ENCODE data around the gene TMOD3.

The TMOD3 gene

DNA sequence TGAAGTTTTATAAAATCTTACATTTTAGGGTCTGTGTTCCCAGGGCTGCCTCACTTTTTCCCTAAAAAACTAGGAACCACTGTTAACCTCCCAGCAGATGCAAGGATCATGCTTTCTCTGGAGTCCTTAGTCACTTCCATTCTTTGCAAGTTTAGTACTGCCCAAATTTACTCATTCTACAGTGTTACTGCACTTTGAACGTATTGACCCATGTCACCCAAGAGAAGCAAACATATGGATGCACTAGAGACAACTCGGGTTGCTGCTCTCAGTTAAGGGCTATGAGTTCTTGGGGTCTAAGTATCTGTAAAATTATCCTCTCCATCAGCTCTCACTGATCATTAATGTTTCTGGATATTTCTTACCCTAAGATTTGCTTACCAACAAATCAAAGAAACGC, 83.1 kb downstream of the TMOD3 start:
- DNase-seq = no peak

DNA sequence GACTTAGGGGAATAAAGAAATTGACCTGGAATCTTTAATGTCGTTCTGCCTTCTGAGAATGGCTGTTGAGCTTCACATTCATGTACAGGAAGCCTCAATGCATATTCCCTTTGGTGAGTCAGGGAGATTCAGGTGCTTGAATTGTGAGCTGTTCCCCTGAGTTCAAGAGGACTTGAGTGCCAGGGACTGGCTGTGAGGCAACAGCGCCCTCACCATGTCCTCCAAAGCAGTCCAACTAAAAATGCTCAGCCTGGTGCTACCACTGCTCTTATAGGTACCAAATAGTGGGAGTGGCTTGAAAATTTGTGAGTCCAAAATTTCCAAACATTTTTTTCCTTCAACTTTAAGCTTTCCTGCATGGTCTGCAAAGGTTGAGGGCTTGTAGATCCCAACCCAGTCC, 88.0 kb downstream of the TMOD3 start:
- no peak for DNase-seq

DNA sequence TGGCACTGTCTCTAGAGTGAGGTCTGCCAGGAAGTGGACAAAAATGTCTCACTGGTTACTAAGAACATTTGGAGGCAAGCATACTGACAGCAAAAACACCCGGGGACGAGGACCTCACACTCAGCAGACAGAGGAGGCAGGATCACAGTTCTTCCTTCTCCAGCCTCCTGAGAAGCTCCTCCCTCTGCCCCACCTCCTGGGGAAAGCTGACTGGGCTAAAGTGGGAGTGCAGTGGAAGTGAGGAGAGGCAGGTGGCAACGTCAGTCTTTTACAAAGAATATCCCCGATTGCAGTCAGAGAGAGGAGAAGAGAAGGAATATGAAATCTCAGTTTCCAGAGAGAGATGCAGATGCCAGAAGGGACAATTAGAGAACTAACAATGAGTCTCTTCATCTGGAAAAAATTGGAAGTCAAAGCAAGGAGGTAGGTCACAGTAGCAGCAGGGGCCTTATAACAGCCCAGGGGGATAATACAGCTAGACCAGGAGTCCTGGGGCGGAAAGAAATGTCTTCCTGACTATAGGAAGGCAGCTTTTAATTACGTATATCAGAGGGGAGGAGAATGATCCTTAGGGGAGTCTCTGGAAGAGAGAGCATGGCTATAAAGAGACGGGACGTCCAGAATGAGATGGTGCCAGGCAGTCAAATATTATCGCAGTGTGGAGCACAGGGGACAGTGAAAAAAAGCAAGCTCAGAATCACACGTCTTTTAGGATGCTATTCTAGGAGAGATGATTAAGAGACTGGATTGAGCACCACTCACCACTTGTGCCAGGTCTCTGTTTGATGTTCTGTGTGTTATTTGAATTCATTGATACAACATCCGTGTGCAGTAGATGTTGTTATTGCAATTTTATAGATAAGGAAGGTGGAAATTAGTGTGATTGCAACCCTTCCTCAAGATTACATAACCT, 95.0 kb downstream of the TMOD3 start:
- DNase-seq = no peak

DNA sequence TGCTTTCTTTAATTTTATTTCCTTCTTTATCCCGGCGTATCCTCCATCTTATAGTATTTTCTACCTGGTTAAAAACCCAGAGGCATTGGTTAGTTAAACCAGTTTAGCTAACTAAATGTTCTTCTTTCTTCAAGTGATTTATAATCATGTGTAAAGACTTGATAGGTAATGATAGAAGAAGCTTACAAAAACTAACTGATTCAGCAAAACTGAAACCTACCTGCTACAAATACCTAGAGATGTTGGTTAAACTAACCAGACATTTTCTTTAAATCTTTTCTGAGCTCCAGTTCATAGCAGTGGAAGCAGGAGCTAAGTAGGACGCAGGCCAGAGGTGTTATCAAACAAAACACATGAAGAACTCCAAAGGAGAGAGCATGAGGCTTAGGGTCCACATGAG, 97.4 kb downstream of the TMOD3 start:
- DNase-seq = no peak

DNA sequence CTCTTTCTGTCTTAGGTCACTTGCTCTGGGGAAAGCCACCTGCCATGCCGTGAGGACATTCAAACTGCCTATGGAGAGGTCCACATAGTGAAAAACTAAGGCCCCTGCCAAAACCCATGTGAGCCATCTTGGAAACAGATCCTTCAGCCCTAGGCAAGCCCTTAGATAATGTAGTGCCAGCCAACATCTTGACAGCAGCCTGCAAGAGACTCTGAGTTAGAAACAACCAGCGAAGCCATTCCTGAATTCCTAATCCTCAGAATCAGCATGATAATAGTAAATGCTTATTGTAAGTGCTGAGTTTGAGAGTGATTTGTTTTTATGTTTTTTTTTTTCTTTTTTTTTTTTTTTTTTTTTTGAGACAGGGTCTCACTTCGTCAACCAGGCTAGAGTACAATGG, 101.6 kb downstream of the TMOD3 start:
- DNase-seq = no peak

DNA sequence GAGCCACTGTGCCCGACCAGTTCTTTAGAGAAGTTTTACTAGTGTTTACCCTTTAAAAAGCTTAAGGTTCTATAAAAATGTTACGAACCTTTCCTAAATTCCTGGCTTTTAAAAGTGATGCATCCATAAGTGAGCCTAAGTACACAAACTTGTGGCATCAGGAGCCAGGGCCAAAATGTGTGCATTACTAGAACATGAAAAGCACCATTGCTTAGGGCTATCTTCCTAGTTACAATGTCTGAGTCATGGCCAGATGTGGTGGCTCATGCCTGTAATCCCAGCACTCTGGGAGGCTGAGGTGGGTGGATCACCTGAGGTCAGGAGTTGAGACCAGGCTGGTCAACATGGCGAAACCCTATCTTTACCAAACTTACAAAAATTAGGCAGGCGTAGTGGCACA, 102.2 kb downstream of the TMOD3 start:
- DNase-seq = no peak

DNA sequence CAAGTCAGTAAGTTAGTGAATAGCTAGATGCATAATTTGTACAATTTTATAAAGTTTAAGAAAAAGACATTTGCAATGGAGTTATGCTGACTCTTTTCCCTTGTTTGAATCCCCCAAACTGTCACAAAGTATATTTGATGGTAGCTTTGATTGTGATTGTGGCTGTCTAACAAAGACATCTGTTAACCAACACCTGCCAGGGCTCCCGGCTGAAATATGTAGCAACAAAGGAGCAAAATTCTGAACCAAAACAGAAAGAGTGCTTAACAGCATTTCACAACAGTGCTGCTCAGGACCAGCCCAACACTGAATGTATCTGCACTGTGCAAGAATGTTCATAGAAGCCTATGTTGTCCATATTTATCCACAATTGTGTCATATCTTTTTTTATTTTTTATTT, 102.7 kb downstream of the TMOD3 start:
- no peak for DNase-seq

DNA sequence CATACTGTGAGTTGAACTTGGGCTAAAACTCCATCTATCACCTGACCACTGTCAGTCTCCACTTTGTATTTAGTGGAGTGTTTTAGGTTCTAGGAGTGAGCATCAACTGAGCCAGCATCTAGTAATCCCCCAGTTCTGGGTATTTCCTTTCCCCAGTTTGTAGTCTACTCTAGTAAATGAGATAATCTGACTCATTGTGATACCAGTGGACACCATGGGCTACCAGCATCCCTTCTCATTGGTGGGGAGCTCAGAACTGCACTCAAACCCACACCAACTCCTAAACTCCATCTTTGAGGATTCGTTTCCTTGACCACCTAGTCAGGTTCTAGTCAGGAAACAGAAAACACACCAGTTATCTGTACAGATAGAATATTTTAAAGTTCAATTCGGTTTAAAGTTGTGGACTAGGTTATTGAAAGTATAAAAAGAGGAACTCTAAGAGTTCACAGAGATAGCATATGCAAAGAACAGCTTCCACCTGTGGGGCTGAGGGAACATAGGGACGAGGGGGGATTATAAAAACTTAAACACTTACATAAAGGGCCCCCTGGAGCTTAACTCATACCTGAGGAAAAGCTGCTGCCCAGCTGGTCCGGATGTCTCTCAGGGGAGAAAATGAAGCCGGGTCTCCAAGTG, 106.1 kb downstream of the TMOD3 start:
- DNase-seq = no peak

DNA sequence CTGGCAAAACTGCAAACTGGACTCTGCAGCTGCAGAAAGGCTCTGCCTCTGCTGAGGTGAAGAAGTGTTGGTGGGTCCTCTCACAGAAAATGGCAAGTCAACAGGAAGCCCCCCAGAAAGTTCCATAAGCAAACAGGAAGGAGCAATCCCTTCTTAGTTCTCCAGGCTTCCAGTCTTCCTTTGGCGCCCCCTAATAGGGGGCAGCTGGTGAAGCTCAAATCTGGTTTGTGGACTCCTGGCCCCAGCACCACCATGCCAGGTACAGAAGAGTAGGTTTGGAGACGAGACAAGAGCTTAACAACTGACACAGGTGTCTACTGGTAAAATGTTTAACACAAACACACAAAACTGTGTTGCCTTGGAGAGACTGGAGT, 106.6 kb downstream of the TMOD3 start:
- no peak for DNase-seq

DNA sequence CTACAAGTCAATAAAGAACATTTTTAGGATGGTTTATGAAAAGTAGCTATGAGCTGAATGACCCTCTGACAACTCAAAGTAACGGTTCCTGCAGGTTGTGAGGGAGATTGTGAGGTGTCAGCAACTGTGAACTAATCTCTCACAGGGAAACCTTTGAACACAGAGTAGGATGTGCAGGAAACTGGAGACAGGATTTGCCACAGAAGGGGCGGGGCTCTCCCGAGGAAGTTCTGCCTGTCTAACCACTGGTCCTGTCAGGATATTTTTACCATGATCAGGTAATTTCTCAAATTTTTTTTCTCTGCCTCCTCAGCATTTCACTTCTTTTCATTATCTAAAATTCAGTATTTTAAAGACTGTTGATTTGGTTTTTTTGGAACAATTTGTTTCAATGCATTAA, 108.8 kb downstream of the TMOD3 start:
- no peak for DNase-seq

DNA sequence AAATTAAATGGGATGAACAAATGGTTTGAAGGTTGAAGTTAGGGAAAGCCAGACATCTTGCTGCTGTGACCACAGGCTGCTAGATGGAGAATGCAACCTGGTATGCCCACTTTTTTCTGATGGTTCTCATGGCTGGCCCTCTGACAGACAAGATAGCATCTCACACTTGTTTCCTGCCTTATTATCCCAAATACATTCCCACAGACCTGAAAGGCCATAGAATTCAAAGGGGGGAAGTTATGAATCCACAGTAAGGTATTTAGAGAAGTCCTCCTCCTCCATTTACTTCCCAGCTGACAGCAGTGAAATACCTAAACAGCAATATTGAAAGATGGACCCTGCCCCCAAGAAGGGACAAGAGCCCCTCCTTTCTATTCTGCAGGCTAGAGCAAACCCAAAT, 109.8 kb downstream of the TMOD3 start:
- DNase-seq = no peak

DNA sequence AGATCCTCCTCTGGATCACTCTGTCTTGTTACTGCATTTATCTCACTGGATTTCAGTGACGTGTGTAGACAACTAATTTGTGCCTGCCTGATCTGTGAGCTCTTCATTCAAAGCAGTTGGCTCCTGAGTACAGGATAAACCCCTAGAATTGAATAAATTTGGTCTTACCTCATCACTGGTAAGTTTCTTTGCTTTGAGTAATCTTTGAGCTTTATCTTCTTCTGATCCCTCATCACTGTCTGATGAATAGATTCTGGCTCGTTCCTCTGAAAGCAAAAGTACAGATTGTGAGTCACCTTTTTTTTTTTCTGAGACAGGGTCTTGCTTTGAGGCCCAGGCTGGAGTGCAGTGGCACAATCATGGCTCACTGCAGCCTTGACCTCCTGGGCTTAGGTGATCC, 117.7 kb downstream of the TMOD3 start:
- DNase-seq = no peak

DNA sequence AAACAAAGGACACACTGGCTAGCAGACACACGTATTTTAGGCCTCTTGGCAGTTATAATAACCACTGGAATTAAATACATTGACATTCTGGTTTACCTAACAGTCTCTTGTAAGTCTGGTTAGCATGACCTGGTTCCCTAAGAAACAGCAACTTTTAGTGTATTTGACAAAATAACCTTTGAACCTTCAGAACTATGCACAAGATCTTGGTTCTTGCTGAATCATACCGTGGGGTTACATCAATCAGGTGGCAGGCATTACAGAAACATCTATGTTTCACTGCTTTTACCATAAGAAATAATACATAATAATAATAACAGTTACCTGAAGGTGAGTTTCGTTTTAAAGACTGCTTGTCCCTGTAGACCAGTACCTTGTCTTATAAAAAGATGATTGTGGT, 123.4 kb downstream of the TMOD3 start:
- no peak for DNase-seq

DNA sequence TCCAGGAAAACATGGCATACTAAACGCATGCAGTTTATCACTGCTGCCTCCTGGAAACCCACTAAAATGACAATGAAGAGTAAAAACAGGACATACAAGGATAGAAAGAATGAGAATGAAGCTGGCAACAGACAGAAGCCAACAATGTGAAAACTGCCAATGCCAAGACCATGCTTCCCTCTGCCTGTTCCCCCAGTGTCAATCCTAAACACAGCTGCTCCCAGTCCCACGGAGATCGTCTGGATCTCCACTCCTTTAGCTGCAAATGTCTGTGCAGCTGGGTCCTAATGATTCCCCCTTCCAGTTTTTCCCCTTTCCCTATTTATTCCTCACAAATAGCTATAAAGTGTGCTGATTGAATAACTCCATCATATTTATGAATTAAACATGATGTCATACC, 126.1 kb downstream of the TMOD3 start:
- no peak for DNase-seq

Data from NCI-H1092 (cell line).